AG10803 (cell line): ENCODE data around the gene TAS2R14.

Source experiments
- DNase-seq: peaks from one replicate; pipeline ENCODE4 v3.0.0; 2010; ENCODE audit warnings: low read depth
- H3K4me3 ChIP-seq: 2 replicates; pipeline ENCODE4 v1.5.1; 2011; ENCODE audit warnings: mild to moderate bottlenecking, low read length, control low read depth
- TF ChIP-seq, protein P1 (sequence below): conservative IDR thresholded peaks from 2 replicates; pipeline ENCODE4 v1.5.1; 2011; ENCODE audit warnings: mild to moderate bottlenecking, low read length, control low read depth, inconsistent platforms

The TAS2R14 gene

DNA sequence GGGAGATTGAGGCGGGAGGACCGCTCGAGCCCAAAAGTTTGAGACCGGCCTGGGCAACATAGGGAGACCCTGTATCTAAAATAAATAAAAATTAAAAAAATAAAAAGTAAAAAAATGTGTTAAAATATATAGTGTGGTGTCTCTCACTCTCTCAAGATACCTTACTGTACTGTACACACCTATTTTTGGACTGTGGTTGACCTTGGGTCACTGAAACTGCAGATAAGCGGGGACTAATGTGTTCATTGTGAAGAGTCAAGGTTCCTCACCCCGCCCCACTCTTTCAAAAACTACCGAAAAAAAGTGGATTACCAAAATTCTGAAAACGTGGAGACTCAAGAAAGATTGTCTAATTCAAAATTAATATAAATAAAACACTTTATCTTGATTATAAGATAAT lies 28.7 kb downstream of the TAS2R14 start:
- no peak overlapping the region for H3K4me3 ChIP-seq
- TF ChIP-seq, protein P1, sequence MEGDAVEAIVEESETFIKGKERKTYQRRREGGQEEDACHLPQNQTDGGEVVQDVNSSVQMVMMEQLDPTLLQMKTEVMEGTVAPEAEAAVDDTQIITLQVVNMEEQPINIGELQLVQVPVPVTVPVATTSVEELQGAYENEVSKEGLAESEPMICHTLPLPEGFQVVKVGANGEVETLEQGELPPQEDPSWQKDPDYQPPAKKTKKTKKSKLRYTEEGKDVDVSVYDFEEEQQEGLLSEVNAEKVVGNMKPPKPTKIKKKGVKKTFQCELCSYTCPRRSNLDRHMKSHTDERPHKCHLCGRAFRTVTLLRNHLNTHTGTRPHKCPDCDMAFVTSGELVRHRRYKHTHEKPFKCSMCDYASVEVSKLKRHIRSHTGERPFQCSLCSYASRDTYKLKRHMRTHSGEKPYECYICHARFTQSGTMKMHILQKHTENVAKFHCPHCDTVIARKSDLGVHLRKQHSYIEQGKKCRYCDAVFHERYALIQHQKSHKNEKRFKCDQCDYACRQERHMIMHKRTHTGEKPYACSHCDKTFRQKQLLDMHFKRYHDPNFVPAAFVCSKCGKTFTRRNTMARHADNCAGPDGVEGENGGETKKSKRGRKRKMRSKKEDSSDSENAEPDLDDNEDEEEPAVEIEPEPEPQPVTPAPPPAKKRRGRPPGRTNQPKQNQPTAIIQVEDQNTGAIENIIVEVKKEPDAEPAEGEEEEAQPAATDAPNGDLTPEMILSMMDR, result no peak
- no peak for DNase-seq

GRCh38 chr12:10909462-10909861 lies 29.6 kb downstream of the TAS2R14 start, which contains the start of gene TAS2R13:
TAS2R13 (minus strand) TSS chr12:10909562; CDS start chr12:10909298, 264 bp downstream.
- H3K4me3 ChIP-seq, result no peak within 1 kb of the TSS
- no peak for DNase-seq
- TF ChIP-seq, protein P1, result no peak

- TF ChIP-seq, protein P1, result no peak
- no peak overlapping the region for H3K4me3 ChIP-seq
- no peak for DNase-seq
Observed at GRCh38 chr12:10904686-10905085, 34.4 kb downstream of the TAS2R14 start.

DNA sequence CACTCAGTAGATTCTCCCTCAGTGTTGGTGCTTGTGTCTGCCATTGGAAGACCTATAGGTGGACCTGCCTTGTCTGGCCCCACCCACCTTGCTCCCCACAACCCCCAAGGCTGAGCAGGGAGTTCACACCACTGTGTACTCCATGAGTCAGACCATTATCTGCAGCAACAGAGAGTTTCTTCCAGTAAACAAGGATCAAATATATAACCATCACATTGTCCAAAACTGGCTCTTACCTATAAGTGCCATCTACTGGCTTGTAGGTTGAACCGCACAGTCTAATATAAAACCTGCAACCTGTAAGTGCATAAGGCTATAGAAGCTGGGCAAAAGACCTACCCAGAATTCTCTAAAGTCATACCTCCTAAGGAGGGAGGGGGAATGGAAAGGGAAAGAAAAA lies 37.6 kb downstream of the TAS2R14 start:
- TF ChIP-seq, protein P1, result no peak
- H3K4me3 ChIP-seq, result no peak overlapping the region
- no peak for DNase-seq

DNA sequence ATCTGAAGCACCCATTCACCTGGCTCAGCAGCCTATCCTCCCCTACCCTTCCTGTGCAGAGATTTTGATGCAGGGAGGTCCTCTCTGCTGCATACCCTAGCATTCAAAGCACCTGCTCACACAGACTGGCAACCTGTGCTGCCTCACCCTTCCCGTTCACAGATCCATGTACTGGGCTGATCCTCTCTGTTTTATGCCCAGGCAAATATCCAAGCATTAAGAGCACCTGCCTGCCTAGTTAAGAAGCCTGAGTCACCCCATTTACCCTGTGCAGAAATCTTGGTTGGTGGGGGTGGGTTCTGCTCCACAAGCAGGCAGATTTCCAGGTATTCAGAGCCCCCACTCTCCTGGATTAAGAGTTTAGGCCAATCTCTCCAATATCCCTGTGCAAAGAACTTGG lies 38.1 kb downstream of the TAS2R14 start:
- H3K4me3 ChIP-seq, result no peak overlapping the region
- DNase-seq, result no peak
- TF ChIP-seq, protein P1, result no peak

DNA sequence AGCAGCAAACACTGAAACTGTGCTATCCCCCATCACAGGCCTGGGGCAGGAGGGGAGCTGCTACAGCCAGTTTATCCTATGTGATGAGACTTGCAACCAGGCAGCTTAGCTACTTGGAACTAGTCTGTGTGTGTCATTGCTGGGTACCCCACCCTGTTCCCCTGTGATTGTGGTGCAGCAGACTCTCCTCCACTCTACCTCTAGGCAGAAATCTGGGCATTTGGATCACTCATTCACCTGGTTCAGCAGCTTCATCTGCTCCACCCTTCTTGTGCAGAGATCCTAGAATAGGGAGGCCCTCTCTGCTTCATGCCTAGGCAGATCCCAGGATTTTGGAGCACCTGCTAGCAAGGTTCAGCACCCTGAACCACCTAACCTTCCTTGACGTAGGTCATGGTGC lies 38.5 kb downstream of the TAS2R14 start:
- TF ChIP-seq, protein P1, result no peak
- DNase-seq, result no peak
- no peak overlapping the region for H3K4me3 ChIP-seq

GRCh38 chr12:10896854-10897253 lies 42.2 kb downstream of the TAS2R14 start:
- H3K4me3 ChIP-seq, result no peak overlapping the region
- DNase-seq, result no peak
- TF ChIP-seq, protein P1, result no peak
